ENCODE measurements around the gene ADGRF4.
"Not testable (repeated sequence)": the region's sequence is repeated elsewhere in the genome, so short reads cannot be mapped to it uniquely, and the experiment has no call there.

Gene ADGRF4

DNA sequence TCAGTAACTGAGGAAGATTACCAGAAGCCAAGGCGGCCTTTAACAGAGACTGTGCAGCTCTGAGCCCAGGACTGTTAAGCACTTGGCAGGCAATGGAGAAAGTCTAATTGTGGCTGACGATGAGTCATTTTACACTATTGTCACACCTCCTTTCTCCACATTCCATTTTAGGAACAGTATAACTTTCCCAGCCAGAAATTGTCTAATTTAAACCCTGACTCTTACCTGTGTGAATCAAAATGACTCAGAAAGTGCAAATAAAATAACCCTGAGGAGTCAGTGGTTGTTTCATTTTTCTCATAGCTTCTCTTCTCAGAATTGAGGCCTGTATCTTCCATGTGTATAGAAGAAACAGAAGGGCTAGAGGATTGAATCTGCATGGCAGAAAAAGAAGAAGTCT lies 43.4 kb downstream of the ADGRF4 start:
- DNase-seq (ENCODE audit: extremely low spot score), result no peak
- TF ChIP-seq TARDBP (IDR thresholded peaks at IDR 0.05) (no peak), HDGF (IDR thresholded peaks at IDR 0.05; ENCODE audit: borderline replicate concordance) (no peak), ARNT (IDR thresholded peaks at IDR 0.05) (no peak), FOXK2 (IDR thresholded peaks at IDR 0.05) (no peak), FOXA1 (IDR thresholded peaks at IDR 0.05) (no peak), LEF1 (IDR thresholded peaks at IDR 0.05; ENCODE audit: borderline replicate concordance) (no peak), NFRKB (IDR thresholded peaks at IDR 0.05) (no peak), BHLHE40 (IDR thresholded peaks at IDR 0.05; ENCODE audit: borderline replicate concordance) (no peak), FOXM1 (IDR thresholded peaks at IDR 0.05; ENCODE audit: borderline replicate concordance) (no peak), L3MBTL2 (conservative IDR thresholded peaks at IDR 0.05) (no peak), SUZ12 (IDR thresholded peaks at IDR 0.05) (no peak)
- TF ChIP-seq, protein P1, sequence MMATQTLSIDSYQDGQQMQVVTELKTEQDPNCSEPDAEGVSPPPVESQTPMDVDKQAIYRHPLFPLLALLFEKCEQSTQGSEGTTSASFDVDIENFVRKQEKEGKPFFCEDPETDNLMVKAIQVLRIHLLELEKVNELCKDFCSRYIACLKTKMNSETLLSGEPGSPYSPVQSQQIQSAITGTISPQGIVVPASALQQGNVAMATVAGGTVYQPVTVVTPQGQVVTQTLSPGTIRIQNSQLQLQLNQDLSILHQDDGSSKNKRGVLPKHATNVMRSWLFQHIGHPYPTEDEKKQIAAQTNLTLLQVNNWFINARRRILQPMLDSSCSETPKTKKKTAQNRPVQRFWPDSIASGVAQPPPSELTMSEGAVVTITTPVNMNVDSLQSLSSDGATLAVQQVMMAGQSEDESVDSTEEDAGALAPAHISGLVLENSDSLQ (IDR thresholded peaks at IDR 0.05), result no peak
- ChIA-PET POLR2A (no interaction called here), CTCF (no interaction called here)

GRCh38 chr6:47743744-47744143 lies 45.4 kb downstream of the ADGRF4 start:
- CTCF ChIA-PET, result no interaction called here
- TF ChIP-seq L3MBTL2 (conservative IDR thresholded peaks at IDR 0.05) (no peak), FOXM1 (IDR thresholded peaks at IDR 0.05; ENCODE audit: borderline replicate concordance) (no peak), CTBP1 (IDR thresholded peaks at IDR 0.05; ENCODE audit: borderline replicate concordance) (no peak), LEF1 (IDR thresholded peaks at IDR 0.05; ENCODE audit: borderline replicate concordance) (no peak), FOXA1 (IDR thresholded peaks at IDR 0.05) (no peak), ZNF384 (IDR thresholded peaks at IDR 0.05) (no peak), SP1 (IDR thresholded peaks at IDR 0.05) (no peak), SUZ12 (IDR thresholded peaks at IDR 0.05) (no peak), TARDBP (IDR thresholded peaks at IDR 0.05) (no peak), BHLHE40 (IDR thresholded peaks at IDR 0.05; ENCODE audit: borderline replicate concordance) (no peak), ELF4 (IDR thresholded peaks at IDR 0.05) (no peak), HDGF (IDR thresholded peaks at IDR 0.05; ENCODE audit: borderline replicate concordance) (no peak), ARNT (IDR thresholded peaks at IDR 0.05) (no peak), FOXK2 (IDR thresholded peaks at IDR 0.05) (no peak), NFRKB (IDR thresholded peaks at IDR 0.05) (no peak)
- TF ChIP-seq, protein P1 (IDR thresholded peaks at IDR 0.05), result no peak
- POLR2A ChIA-PET, result no interaction called here
- no peak for DNase-seq (ENCODE audit: extremely low spot score)

DNA sequence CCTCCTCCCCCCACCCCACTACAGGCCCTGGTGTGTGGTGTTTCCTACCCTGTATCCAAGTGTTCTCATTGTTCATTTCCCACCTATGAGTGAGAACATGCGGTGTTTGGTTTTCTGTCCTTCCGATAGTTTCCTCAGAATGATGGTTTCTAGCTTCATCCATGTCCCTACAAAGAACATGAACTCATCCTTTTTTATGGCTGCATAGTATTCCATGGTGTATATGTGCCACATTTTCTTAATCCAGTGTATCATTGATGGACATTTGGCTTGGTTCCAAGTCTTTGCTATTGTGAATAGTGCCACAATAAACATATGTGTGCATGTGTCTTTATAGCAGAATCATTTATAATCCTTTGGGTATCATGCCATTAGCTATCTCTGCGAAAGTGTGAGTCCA lies 46.9 kb downstream of the ADGRF4 start:
- POLR2A ChIA-PET; DNase-seq (ENCODE audit: extremely low spot score); CTCF ChIA-PET: not testable (repeated sequence)

DNA sequence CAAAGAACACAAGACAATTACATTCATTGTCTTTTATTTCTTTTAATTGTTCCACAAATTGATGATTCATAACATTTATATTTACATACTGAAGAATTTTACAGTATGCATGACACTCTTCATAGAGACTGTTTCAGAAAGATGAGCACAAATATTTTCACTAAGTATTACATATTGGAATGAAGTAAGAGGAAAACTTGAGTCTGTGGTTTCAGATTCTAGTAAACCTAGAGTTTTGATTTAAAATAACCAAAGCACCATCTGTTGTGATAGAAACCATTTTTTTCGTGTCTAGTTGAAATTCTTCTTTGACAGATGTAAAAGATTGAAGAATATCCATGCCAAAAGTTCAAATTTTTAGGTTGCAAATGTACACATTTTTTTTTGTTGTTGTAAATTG lies 51.4 kb downstream of the ADGRF4 start:
- TF ChIP-seq TARDBP (IDR thresholded peaks at IDR 0.05) (no peak), SP1 (IDR thresholded peaks at IDR 0.05) (no peak), NFRKB (IDR thresholded peaks at IDR 0.05) (no peak)
- DNase-seq (ENCODE audit: extremely low spot score), result no peak
- POLR2A ChIA-PET, result no interaction called here
- CTCF ChIA-PET, result no interaction called here

DNA sequence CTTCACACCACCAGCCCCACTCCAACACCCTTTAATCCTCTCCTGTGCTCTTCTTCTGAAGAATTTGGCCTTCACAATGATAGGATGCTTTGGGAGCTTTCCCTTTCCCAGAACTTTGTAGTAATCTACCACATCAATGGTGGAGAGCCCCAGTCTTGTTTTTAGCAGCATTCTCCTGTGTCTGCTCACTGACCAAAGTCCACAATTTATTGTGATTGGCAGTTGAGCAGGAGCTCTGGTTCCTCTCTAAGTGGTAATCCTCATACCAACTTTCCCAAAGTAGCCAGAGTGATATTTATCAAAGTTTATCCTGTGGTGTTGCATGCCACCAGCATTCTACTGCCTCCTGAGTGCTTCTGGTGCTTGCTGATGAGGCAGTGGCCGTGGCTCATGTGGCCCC lies 54.4 kb downstream of the ADGRF4 start:
- ChIA-PET POLR2A (no interaction called here), CTCF (no interaction called here)
- TF ChIP-seq ELF4 (IDR thresholded peaks at IDR 0.05) (no peak), TARDBP (IDR thresholded peaks at IDR 0.05) (no peak), NFRKB (IDR thresholded peaks at IDR 0.05) (no peak), FOXM1 (IDR thresholded peaks at IDR 0.05; ENCODE audit: borderline replicate concordance) (no peak), L3MBTL2 (conservative IDR thresholded peaks at IDR 0.05) (no peak), FOXK2 (IDR thresholded peaks at IDR 0.05) (no peak)
- DNase-seq (ENCODE audit: extremely low spot score), result no peak

DNA sequence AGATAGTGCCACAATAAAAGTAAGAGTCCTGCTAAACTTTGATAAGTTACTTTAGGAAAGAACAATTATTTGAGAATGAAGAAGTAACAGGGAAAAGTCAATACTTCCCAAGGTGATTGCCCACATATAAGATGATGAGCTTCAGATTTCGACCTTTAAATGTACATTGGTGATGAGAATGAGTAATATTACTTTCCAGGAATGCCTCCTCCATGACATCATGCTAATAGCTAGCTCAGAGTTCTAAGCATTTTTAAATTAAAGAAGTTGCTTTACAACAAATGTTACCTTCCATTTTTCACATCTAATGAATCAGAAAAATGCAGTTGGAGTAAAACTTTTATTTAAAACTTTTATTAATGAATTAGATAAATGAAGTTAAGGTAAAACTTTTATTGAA lies 61.0 kb downstream of the ADGRF4 start:
- POLR2A ChIA-PET, result no interaction called here
- CTCF ChIA-PET, result interaction anchor here (0.7 kb wide), 1 partner anchor 13 kb away, joined by 3 read pairs; no protein-coding TSS in a partner anchor
- TF ChIP-seq ELF4 (IDR thresholded peaks at IDR 0.05) (no peak), BHLHE40 (IDR thresholded peaks at IDR 0.05; ENCODE audit: borderline replicate concordance) (no peak), FOXA1 (IDR thresholded peaks at IDR 0.05) (no peak), FOXK2 (IDR thresholded peaks at IDR 0.05) (no peak), L3MBTL2 (conservative IDR thresholded peaks at IDR 0.05) (no peak), SUZ12 (IDR thresholded peaks at IDR 0.05) (no peak), FOXM1 (IDR thresholded peaks at IDR 0.05; ENCODE audit: borderline replicate concordance) (no peak), SP1 (IDR thresholded peaks at IDR 0.05) (no peak), NFRKB (IDR thresholded peaks at IDR 0.05) (no peak), TARDBP (IDR thresholded peaks at IDR 0.05) (no peak), ARNT (IDR thresholded peaks at IDR 0.05) (no peak), HDGF (IDR thresholded peaks at IDR 0.05; ENCODE audit: borderline replicate concordance) (no peak), ZNF384 (IDR thresholded peaks at IDR 0.05) (no peak)
- TF ChIP-seq, protein P1 (IDR thresholded peaks at IDR 0.05), result no peak
- DNase-seq (ENCODE audit: extremely low spot score), result no peak

- ChIA-PET CTCF (no interaction called here), POLR2A (no interaction called here)
- TF ChIP-seq LEF1 (IDR thresholded peaks at IDR 0.05; ENCODE audit: borderline replicate concordance), result no peak
- TF ChIP-seq SUZ12 (IDR thresholded peaks at IDR 0.05), result no peak
- TF ChIP-seq SP1 (IDR thresholded peaks at IDR 0.05), result no peak
- no peak for TF ChIP-seq TARDBP (IDR thresholded peaks at IDR 0.05)
- no peak for TF ChIP-seq HDGF (IDR thresholded peaks at IDR 0.05; ENCODE audit: borderline replicate concordance)
- TF ChIP-seq BHLHE40 (IDR thresholded peaks at IDR 0.05; ENCODE audit: borderline replicate concordance), result no peak
- TF ChIP-seq, protein P1 (IDR thresholded peaks at IDR 0.05), result no peak
- TF ChIP-seq ELF4 (IDR thresholded peaks at IDR 0.05), result no peak
- TF ChIP-seq L3MBTL2 (conservative IDR thresholded peaks at IDR 0.05), result no peak
- DNase-seq (ENCODE audit: extremely low spot score), result no peak
These were observed 64.1 kb downstream of the ADGRF4 start for GRCh38 chr6:47762502-47762901.

All from HEK293T (cell line).